GM21526 (cell line): ENCODE data around the gene GJB1.

Experiments
- ATAC-seq: cut with Tn5 transposase; IDR thresholded peaks from one replicate; pipeline ENCODE4 v1.9.1; 2021; ENCODE audit warnings: moderate library complexity; ENCODE audit not compliant: unreplicated experiment, low FRiP score

GJB1 gene

GRCh38 chrX:71214604-71215337, 8.3 kb upstream of the GJB1 start:
- no peak for ATAC-seq

- ATAC-seq: no peak
Observed at GRCh38 chrX:71215338-71215912, 7.6 kb upstream of the GJB1 start.

DNA sequence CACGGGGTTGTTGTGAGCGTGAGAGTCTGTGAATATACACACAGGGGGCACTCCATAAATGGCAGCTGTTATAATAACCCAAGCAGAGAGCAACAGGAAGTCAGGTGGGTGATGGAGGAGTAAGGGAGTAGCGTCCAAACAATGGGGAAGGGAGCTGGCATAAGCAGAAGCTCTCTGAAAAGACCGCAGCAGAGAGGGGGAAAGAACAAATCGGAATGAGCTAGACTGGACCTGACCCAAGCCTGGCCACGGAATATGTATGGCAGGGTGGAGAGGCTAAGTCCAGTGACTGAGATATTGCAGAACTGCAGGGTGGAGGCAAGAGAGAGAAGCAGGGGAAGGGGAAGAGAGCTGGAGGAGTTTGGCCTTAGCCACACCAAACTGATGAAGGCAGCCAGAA, 6.5 kb upstream of the GJB1 start:
- no peak for ATAC-seq

DNA sequence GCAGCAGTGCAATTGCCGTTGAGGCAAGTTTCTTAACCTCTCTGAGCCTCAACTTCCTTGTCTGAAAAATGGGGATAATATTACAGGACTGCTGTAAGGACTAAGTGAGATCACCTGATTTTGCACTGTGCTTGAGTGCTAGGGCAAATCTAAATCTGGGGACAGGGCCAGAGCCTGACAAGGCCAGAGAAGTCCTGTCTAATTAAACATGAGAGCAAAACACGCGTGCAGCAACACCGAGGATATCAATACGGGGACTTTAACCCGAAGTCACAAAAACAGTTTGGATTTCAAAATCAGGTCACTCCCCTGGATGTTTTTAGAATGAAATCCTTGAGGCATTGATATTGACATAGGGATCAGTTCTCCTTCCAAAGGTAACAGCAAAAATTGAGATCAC, 5.7 kb upstream of the GJB1 start:
- no peak for ATAC-seq

DNA sequence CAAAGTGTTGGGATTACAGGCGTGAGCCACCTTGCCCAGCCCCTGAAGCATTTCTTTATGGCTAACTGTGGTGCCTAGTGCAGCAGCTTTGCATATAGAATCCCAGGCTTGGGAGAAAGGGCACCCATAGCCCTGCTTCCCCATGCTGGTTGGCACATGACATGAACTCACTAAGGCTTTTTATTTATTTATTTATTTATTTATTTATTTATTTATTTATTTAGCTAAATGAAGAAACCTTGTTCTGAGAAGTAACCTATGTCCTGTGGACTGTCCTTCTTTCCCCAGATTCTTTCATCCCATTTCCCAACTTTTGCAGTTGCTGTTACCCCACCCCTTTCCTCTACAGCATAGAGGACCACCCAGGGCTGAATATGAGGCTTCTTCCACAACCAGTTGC, 1.9 kb upstream of the GJB1 start:
- ATAC-seq: no peak

- no peak for ATAC-seq
Observed at GRCh38 chrX:71224098-71224708, 1.2 kb downstream of the GJB1 start.

GRCh38 chrX:71225009-71225408, 2.0 kb downstream of the GJB1 start:
- no peak for ATAC-seq

DNA sequence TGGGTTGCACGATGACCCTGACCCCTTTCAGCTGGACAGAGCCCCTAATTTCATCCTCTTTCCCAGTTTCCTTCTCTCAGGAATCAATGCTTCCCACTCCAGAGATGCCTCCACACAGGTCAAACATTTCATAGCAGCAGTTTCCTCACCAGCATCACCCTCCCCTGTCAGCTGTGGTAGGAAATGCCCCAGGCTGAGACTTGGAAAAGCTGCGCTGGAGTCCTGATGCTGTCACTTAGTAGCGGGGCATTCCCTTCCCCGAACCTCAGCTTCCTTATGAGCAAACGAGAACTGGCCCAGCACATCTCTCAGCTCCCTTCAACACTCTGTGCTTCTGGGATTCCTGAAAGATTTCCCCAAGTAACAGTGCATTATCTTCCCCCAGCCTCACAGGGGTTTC, 2.7 kb downstream of the GJB1 start:
- no peak for ATAC-seq

- no peak for ATAC-seq
Observed at GRCh38 chrX:71227370-71228062, 4.5 kb downstream of the GJB1 start.

- no peak for ATAC-seq
Observed at GRCh38 chrX:71228063-71228642, 5.1 kb downstream of the GJB1 start.

DNA sequence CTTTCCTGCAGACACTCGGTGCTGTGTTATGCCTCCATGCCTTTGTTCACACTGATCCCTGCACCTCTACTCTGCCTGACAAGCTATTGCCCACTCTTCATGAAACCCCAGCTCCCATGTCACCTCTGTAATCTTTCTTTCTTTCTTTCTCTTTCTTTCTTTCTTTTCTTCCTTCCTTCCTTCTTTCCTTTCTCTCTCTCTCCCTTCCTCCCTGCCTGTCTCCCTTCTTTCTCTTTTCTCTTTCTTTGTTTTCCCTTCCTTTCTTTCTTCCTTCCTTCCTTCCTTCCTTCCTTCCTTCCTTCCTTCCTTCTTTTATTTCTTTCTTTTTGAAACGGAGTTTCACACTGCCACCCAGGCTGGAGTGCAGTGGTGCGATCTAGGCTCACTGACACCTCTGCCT, 12.5 kb downstream of the GJB1 start:
- ATAC-seq: no peak

DNA sequence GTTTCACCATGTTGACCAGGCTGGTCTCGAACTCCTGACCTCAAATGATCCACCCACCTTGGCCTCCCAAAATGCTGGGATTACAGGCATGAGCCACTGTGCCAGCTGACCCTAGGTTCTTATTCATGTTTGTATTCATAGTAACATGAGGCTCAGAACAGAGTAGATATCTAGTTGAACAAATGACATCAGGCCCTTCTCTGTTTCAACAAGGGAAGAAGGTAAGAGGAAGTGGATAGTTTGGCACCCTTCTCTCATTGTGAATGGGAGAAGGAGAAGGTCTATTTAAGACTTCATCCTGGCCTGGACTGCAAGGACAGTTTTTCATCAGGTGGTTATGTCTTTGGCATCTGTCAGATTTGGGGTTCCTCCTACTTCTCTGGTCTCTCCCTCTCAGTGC, 13.8 kb downstream of the GJB1 start:
- ATAC-seq: no peak

DNA sequence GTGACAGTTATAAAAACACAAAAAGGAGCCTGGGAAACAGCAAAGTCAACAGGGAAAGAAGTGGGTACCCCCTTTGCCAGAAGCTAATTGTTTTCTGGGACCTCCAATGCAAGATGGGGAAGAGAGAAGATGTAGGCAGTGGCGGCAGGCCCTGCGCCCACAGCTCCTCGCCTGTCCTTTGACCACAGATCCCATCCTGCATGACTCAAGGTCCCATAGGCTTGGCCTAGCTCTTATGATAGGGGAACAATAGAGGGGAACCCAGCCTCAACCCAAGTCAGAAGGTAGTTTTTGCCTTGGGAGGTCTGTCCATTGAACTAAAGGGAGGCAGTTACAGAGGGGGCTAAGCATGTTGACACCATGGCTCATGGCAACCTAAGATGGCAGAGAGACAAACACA, 16.8 kb downstream of the GJB1 start:
- ATAC-seq: no peak

DNA sequence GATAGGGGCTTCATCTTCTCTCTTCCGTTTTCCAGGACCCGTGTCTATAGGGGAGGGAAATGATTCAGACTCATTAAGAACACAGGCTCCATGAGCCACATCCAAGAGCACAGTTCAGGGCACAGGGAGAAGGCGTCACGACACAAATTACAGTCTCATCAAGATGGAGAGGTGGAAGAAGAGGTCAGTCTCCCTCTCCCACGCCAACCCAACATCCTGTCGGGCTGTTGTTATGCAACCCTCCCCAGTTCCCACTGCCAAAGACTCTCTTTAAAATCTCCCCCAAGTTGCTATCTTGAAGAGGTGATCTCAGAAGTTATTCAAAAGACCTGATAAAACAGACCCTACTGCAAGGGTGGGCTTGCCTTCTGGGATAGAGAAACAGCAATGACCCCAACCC, 18.3 kb downstream of the GJB1 start:
- ATAC-seq: no peak

GRCh38 chrX:71244359-71245128, 21.5 kb downstream of the GJB1 start:
- ATAC-seq: no peak

GRCh38 chrX:71245159-71245558, 22.1 kb downstream of the GJB1 start:
- no peak for ATAC-seq

DNA sequence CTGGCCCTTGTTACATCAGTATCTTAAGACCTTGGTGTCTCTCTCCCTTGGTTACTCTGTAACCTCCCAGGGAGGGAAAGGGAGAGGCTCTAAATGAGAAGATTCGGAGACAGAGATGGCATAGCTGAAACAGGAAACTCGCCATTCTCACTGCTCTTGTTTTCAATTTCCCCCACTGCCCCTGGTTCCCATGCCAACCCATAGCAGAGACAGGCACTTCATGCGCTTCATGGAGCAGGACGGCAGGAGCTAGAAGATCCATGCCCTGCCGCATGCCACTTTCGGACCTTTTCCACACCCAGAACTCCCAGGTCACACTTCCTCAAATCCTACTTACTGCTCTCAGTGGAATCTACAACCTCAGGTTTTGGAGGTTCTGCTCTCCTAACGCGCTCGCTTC, 27.8 kb downstream of the GJB1 start:
- ATAC-seq: no peak

GRCh38 chrX:71251466-71251973, 28.5 kb downstream of the GJB1 start:
- no peak for ATAC-seq

- ATAC-seq: no peak
Observed at GRCh38 chrX:71252221-71252620, 29.2 kb downstream of the GJB1 start.
